ENCODE results near the gene GLRA1.

DNA sequence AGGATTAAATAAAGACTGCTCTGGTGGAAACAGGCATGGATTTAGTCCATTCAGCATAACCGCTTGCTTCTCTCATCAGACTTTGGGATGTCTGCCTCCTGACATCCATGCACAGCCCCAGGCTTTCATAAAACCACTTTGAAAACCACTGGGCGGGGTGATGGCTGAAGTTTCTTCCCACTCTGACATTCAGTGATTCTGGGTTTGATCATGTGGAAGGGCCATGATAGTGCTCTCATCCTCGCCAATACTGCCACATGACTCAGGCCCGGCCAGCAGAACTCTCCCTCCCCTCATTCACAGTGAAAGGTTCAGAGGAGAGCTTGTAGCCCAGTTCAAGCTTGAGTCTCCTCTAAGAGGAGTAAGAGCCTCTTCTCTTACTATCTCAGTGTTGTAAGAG, 29.6 kb upstream of the GLRA1 start:
- TF ChIP-seq POLR2A (IDR thresholded peaks at IDR 0.05), result no peak
- TF ChIP-seq, protein P1, sequence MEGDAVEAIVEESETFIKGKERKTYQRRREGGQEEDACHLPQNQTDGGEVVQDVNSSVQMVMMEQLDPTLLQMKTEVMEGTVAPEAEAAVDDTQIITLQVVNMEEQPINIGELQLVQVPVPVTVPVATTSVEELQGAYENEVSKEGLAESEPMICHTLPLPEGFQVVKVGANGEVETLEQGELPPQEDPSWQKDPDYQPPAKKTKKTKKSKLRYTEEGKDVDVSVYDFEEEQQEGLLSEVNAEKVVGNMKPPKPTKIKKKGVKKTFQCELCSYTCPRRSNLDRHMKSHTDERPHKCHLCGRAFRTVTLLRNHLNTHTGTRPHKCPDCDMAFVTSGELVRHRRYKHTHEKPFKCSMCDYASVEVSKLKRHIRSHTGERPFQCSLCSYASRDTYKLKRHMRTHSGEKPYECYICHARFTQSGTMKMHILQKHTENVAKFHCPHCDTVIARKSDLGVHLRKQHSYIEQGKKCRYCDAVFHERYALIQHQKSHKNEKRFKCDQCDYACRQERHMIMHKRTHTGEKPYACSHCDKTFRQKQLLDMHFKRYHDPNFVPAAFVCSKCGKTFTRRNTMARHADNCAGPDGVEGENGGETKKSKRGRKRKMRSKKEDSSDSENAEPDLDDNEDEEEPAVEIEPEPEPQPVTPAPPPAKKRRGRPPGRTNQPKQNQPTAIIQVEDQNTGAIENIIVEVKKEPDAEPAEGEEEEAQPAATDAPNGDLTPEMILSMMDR (IDR thresholded peaks at IDR 0.05), result no peak

All from vagina (tissue), 2 donors.